CD14-positive monocyte (primary cell): ENCODE measurements around the gene SYCP1. TPM values are rescaled to one million over a fixed set of nuclear protein-coding genes. Genes with fewer than 3 reads are reported as not detected.

Experiments
- DNase-seq, 3 donors: peaks; one replicate each; pipeline ENCODE4 v3.0.0-alpha.2; 2011 to 2022
- H2AFZ ChIP-seq: 2 replicates; pipeline ENCODE4 v1.6.0; 2012; ENCODE audit warnings: mild to moderate bottlenecking, low read depth, low read length, inconsistent platforms; ENCODE audit not compliant: insufficient read depth, poor library complexity, severe bottlenecking
- H3K27ac ChIP-seq, 2 donors: 1 replicate in 1 of 2; 2 replicates in 1 of 2; pipeline ENCODE4 v1.5.1; 2012 to 2013; ENCODE audit warnings: low read length in 2 of 2, control low read depth in 1 of 2, inconsistent platforms in 1 of 2, low read depth in 1 of 2, mild to moderate bottlenecking in 1 of 2
- H3K27me3 ChIP-seq, 2 donors: one replicate each; pipeline versions ENCODE4 v1.6.0 to v1.6.1; 2011 to 2013; ENCODE audit warnings: low read length in 2 of 2; ENCODE audit not compliant: control insufficient read depth in 2 of 2, insufficient read depth in 2 of 2
- H3K36me3 ChIP-seq, 2 donors: replicated peaks in 1 of 2; 1 replicate in 1 of 2; 2 replicates in 1 of 2; pipeline versions ENCODE4 v1.5.1 to v1.6.1; 2012 to 2013; ENCODE audit warnings: low read length in 2 of 2, control low read depth in 1 of 2, inconsistent platforms in 1 of 2, mild to moderate bottlenecking in 1 of 2; ENCODE audit not compliant: insufficient read depth in 2 of 2, control insufficient read depth in 1 of 2
- H3K4me1 ChIP-seq, 2 donors: 1 replicate in 1 of 2; 2 replicates in 1 of 2; pipeline versions ENCODE4 v1.5.1 to v1.6.1; 2012 to 2013; ENCODE audit warnings: low read length in 2 of 2, control low read depth in 1 of 2, inconsistent platforms in 1 of 2, mild to moderate bottlenecking in 1 of 2, moderate library complexity in 1 of 2; ENCODE audit not compliant: insufficient read depth in 2 of 2, control insufficient read depth in 1 of 2
- H3K4me2 ChIP-seq: replicated peaks from 2 replicates; pipeline ENCODE3; 2012; ENCODE audit warnings: low read length, moderate library complexity, mild to moderate bottlenecking; ENCODE audit not compliant: poor library complexity, severe bottlenecking; ENCODE audit errors: extremely low read depth
- H3K4me3 ChIP-seq, 3 experiments: fragments of 200-600 bp in 1 of 3; sonication (generic) in 1 of 3; replicated peaks in 1 of 3; 1 replicate in 2 of 3; 2 replicates in 1 of 3; pipeline ENCODE4 v1.5.1; 2011 to 2013; ENCODE audit warnings: low read length in 3 of 3, mild to moderate bottlenecking in 3 of 3, control low read depth in 2 of 3, low read depth in 2 of 3, inconsistent platforms in 1 of 3, moderate library complexity in 1 of 3
- H3K79me2 ChIP-seq: 2 replicates; pipeline ENCODE4 v1.6.0; 2012; ENCODE audit warnings: mild to moderate bottlenecking, control low read depth, inconsistent platforms, low read length, moderate library complexity; ENCODE audit not compliant: insufficient read depth
- H3K9ac ChIP-seq: 2 replicates; pipeline ENCODE4 v1.6.0; 2017; ENCODE audit warnings: low read length, mild to moderate bottlenecking; ENCODE audit not compliant: insufficient read depth, poor library complexity, severe bottlenecking
- H3K9me3 ChIP-seq, 2 donors: replicated peaks in 1 of 2; 1 replicate in 1 of 2; 2 replicates in 1 of 2; pipeline versions ENCODE4 v1.5.1 to v1.6.1; 2012 to 2013; ENCODE audit warnings: low read length in 2 of 2, control low read depth in 1 of 2; ENCODE audit not compliant: control insufficient read depth in 1 of 2, insufficient read depth in 1 of 2
- H4K20me1 ChIP-seq: 2 replicates; pipeline ENCODE4 v1.6.0; 2012; ENCODE audit warnings: mild to moderate bottlenecking, low read length, control low read depth, moderate library complexity; ENCODE audit not compliant: insufficient read depth
- H3K27ac Mint-ChIP-seq, 7 donors: one replicate each; pipeline ENCODE4 v1.8.0; 2020; ENCODE audit warnings: mild to moderate bottlenecking in 7 of 7, mixed read lengths in 7 of 7, moderate library complexity in 6 of 7, inconsistent platforms in 2 of 7
- H3K27me3 Mint-ChIP-seq, 3 donors: one replicate each; pipeline ENCODE4 v1.8.0; 2021 to 2022; ENCODE audit warnings: low read depth in 3 of 3, mild to moderate bottlenecking in 3 of 3, mixed read lengths in 3 of 3, moderate library complexity in 3 of 3, inconsistent platforms in 1 of 3
- H3K36me3 Mint-ChIP-seq, 2 donors: one replicate each; pipeline ENCODE4 v1.8.0; 2020; ENCODE audit warnings: mixed read lengths in 2 of 2, inconsistent platforms in 1 of 2, mild to moderate bottlenecking in 1 of 2
- H3K4me1 Mint-ChIP-seq: one replicate; pipeline ENCODE4 v1.8.0; 2020; ENCODE audit warnings: mild to moderate bottlenecking, mixed read lengths
- H3K4me3 Mint-ChIP-seq, 2 donors: one replicate each; pipeline ENCODE4 v1.8.0; 2020; ENCODE audit warnings: mild to moderate bottlenecking in 2 of 2, mixed read lengths in 2 of 2, moderate library complexity in 1 of 2
- H3K9me3 Mint-ChIP-seq, 7 donors: one replicate each; pipeline ENCODE4 v1.8.0; 2020 to 2022; ENCODE audit warnings: mixed read lengths in 7 of 7, mild to moderate bottlenecking in 6 of 7, moderate library complexity in 6 of 7, inconsistent platforms in 2 of 7
- WGBS: methylation state at CpG from one replicate; pipeline ENCODE4 v1.1.5; 2013; ENCODE audit warnings: missing lambda C conversion rate; ENCODE audit not compliant: insufficient coverage; 5-methylcytosine and 5-hydroxymethylcytosine counted together
- intact Hi-C, 2 donors: fragments of 100-400 bp; cut with micrococcal nuclease; formaldehyde crosslinking; loops; one replicate each; pipeline versions ENCODE4 v1.15.0 to v1.15.1; 2023
- polyA minus RNA-seq: library from RNA; depleted of rRNA, polyadenylated mRNA; stranded (reverse); fragments of >200 nt; gene quantifications from 2 replicates; pipeline ENCODE4 v1.2.3, GENCODE V29; 2012
- polyA plus RNA-seq, 3 donors: library from polyadenylated mRNA; depleted of rRNA in 1 of 3; unstranded in 2 of 3; stranded (reverse) in 1 of 3; fragments of 300-500 nt in 2 of 3; fragments of >200 nt in 1 of 3; fragmentation: Illumina TruSeq in 2 of 3; gene quantifications; 1 replicate in 2 of 3; 2 replicates in 1 of 3; pipeline ENCODE4 v1.2.3, GENCODE V29; 2012 to 2021
- total RNA-seq, 12 experiments: library from RNA in 1 of 12; stranded (reverse) in 1 of 12; fragments of 120-200 nt in 1 of 12; gene quantifications; one replicate each; pipeline ENCODE4 v1.2.4 and lab custom pipeline; 2013 to 2026; ENCODE audit warnings: mixed read lengths in 6 of 12, inconsistent platforms in 1 of 12
- TF ChIP-seq, protein P1 (sequence below): fragments of 200-600 bp; IDR thresholded peaks from one replicate; pipeline ENCODE4 v1.8.0; 2022; ENCODE audit warnings: antibody characterized with exemption, mild to moderate bottlenecking

The SYCP1 gene, protein sequence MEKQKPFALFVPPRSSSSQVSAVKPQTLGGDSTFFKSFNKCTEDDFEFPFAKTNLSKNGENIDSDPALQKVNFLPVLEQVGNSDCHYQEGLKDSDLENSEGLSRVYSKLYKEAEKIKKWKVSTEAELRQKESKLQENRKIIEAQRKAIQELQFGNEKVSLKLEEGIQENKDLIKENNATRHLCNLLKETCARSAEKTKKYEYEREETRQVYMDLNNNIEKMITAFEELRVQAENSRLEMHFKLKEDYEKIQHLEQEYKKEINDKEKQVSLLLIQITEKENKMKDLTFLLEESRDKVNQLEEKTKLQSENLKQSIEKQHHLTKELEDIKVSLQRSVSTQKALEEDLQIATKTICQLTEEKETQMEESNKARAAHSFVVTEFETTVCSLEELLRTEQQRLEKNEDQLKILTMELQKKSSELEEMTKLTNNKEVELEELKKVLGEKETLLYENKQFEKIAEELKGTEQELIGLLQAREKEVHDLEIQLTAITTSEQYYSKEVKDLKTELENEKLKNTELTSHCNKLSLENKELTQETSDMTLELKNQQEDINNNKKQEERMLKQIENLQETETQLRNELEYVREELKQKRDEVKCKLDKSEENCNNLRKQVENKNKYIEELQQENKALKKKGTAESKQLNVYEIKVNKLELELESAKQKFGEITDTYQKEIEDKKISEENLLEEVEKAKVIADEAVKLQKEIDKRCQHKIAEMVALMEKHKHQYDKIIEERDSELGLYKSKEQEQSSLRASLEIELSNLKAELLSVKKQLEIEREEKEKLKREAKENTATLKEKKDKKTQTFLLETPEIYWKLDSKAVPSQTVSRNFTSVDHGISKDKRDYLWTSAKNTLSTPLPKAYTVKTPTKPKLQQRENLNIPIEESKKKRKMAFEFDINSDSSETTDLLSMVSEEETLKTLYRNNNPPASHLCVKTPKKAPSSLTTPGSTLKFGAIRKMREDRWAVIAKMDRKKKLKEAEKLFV
- not detected for total RNA-seq (2013)
- polyA plus RNA-seq (not detected), polyA minus RNA-seq (not detected in 2 replicates), total RNA-seq (lab: John Stamatoyannopoulos, UW) (0 to 3.5 (median 0.06) reads per million in 11 experiments)

DNA sequence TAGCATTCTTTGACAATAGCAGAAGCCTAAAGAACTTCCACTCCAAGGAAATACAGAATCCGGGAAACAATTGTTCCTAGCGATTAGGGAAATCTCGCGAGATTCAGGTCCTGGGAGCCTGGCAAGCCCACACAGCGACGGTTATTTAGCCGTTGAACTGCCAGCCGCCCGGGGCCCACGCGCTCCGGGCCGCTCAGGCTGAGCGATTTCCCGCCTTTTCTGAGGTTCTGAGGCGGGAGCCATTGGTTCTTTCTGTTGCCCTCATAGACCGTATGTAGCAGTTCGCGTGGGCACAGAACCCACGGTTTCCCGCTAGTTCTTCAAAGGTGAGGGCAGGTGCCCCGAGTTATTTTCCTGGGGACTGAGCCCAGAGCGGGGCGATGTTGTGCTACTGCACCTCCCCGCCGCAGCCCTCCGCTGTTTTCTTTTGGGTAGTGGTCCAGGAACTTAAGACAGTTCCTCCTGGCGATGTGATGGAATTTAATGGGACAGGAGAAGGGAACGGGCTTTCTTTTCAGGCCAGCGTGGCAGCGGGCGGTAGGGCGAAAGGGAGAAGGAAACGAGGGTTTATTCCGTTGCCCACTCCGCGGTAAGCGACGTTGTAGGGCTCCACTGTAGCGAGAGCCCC lies at the start of gene SYCP1:
Gene SYCP1 (plus strand): TSS at position 171 of the 628 bp plus-strand sequence. CDS start 602 bp downstream, outside the sequence.
- intact Hi-C loops: no loop called here
- no peaks in the 10 kb centered on the region for H3K79me2 ChIP-seq
- H3K27ac ChIP-seq: no peak within 1 kb of the TSS
- H3K27me3 ChIP-seq: peaks cover 5 to 28% of the 10 kb centered on the region in 2 donors
- no peaks in the 10 kb centered on the region for H3K36me3 ChIP-seq
- H3K4me2 ChIP-seq: peak within 1 kb of the TSS; percentile 23
- peaks cover 0 to 23% (median 10%) of the 10 kb centered on the region in 7 donors for H3K9me3 Mint-ChIP-seq
- no peaks in the 10 kb centered on the region for H3K36me3 Mint-ChIP-seq
- TF ChIP-seq, protein P1, sequence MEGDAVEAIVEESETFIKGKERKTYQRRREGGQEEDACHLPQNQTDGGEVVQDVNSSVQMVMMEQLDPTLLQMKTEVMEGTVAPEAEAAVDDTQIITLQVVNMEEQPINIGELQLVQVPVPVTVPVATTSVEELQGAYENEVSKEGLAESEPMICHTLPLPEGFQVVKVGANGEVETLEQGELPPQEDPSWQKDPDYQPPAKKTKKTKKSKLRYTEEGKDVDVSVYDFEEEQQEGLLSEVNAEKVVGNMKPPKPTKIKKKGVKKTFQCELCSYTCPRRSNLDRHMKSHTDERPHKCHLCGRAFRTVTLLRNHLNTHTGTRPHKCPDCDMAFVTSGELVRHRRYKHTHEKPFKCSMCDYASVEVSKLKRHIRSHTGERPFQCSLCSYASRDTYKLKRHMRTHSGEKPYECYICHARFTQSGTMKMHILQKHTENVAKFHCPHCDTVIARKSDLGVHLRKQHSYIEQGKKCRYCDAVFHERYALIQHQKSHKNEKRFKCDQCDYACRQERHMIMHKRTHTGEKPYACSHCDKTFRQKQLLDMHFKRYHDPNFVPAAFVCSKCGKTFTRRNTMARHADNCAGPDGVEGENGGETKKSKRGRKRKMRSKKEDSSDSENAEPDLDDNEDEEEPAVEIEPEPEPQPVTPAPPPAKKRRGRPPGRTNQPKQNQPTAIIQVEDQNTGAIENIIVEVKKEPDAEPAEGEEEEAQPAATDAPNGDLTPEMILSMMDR: no peak
- no peaks in the 10 kb centered on the region for H4K20me1 ChIP-seq
- H3K4me3 Mint-ChIP-seq: peak within 1 kb of the TSS; percentile 7 to 82
- no peak within 1 kb of the TSS for H3K27ac Mint-ChIP-seq
- no peak within 1 kb of the TSS for H3K9ac ChIP-seq
- peak within 1 kb of the TSS; percentile 15 for H2AFZ ChIP-seq
- peaks cover 0 to 6% of the 10 kb centered on the region in 2 donors for H3K9me3 ChIP-seq
- H3K4me1 ChIP-seq: peaks cover 0 to 3% of the 10 kb centered on the region in 2 donors
- 27% methylated on average over 38 of the region's 40 CpGs for WGBS
- H3K27me3 Mint-ChIP-seq: peaks cover 23 to 29% (median 27%) of the 10 kb centered on the region in 3 donors
- H3K4me1 Mint-ChIP-seq: peaks cover 8% of the 10 kb centered on the region
- H3K4me3 ChIP-seq: peak within 1 kb of the TSS in 1 of 3 experiments; percentile 10
- DNase-seq: no peak
